Astrocyte of the spinal cord (primary cell): ENCODE measurements around the gene ZNF189.

ENCODE experiments used
- DNase-seq: peaks from one replicate; pipeline ENCODE4 v3.0.0; 2011; ENCODE audit warnings: low read depth, low spot score
- H3K4me3 ChIP-seq: 2 replicates; pipeline ENCODE4 v1.5.1; 2011; ENCODE audit warnings: low read depth, mild to moderate bottlenecking, low read length, moderate library complexity
- in situ Hi-C: cut with HindIII; loops from 2 replicates; pipeline ENCODE4 v1.10.0; 2017; ENCODE audit warnings: low sequenced_read_pairs
- TF ChIP-seq, protein P1 (sequence below): IDR thresholded peaks from 2 replicates; pipeline ENCODE4 v1.5.1; 2012; ENCODE audit warnings: low read depth, mild to moderate bottlenecking, low read length, inconsistent platforms

The ZNF189 gene

DNA sequence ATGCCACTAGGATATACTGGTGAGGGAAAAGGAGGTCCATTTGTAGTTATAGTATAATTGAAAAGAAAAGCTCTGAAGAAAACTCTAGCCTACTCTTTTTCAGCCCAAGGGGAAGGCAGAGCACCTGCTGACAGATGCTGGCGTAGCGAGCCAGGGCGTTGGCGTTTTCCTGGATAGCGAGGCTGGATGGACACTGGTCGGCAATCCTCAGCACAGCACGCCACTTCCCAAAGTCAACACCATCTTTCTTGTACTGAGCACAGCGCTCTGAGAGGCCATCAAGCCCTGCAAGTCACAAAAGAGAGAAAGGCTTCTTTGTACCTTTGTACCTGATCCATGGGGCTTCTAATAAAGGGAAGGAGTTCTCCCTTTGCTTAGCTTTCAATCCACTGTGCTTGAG, 28.7 kb downstream of the ZNF189 start:
- in situ Hi-C loops = no loop called here
- TF ChIP-seq, protein P1, sequence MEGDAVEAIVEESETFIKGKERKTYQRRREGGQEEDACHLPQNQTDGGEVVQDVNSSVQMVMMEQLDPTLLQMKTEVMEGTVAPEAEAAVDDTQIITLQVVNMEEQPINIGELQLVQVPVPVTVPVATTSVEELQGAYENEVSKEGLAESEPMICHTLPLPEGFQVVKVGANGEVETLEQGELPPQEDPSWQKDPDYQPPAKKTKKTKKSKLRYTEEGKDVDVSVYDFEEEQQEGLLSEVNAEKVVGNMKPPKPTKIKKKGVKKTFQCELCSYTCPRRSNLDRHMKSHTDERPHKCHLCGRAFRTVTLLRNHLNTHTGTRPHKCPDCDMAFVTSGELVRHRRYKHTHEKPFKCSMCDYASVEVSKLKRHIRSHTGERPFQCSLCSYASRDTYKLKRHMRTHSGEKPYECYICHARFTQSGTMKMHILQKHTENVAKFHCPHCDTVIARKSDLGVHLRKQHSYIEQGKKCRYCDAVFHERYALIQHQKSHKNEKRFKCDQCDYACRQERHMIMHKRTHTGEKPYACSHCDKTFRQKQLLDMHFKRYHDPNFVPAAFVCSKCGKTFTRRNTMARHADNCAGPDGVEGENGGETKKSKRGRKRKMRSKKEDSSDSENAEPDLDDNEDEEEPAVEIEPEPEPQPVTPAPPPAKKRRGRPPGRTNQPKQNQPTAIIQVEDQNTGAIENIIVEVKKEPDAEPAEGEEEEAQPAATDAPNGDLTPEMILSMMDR = no peak

DNA sequence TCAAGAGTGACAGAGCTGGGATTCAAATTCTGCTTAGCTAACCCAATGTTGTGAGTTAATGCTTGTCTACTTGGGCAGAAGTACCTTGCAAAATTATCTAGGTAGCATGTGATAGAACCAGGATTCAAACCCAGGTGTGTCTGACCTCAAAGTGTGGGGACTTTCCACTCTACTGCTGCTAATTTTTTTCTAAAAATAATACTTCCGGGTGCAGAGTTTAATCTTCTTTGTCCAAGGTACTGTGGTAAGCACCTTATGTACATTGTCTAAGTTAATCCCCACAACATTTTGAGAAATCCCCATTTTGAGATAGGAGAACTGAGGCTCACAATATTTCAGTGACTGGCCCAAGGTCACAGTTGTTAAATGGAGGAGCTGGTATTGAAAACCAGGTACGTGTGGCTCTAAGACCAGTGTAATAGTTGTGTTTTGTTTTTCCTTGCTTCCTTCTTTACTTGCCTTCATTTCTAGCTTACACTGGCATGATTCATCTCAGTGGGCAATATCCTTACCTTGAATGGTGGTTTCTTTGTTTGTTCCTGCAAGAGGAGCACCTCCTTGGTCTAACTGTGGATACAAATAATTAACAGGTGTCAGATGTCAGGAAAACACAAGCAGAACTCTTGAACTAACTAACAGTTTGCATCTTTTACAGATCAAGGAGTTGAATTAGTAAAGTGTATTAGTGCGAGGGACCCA, 29.5 kb downstream of the ZNF189 start:
- H3K4me3 ChIP-seq = no peak overlapping the region
- TF ChIP-seq, protein P1 = no peak
- DNase-seq = no peak
- in situ Hi-C loops = no loop called here

More for the DNA sequence above, 28.7 kb downstream of the ZNF189 start:
- no peak for DNase-seq
- no peak overlapping the region for H3K4me3 ChIP-seq

DNA sequence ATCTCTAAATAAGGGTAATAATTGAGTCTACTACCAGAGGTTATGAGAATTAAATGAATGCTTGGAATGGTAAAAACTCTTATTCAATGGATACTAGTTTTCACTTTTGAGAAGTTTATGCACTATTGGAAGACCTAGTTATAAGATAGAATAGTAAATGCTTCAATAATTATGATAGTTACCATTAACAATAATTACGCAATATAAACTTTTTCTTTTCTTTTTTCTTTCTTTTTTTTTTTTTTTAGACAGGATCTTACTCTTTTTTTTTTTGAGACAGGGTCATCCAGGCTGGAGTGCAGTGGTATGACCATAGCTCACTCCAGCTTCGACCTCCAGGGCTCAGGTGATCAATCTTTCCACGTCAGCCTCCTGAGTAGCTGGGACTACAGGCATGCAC, 30.3 kb downstream of the ZNF189 start:
- in situ Hi-C loops = no loop called here
- TF ChIP-seq, protein P1 = no peak
- no peak for DNase-seq
- no peak overlapping the region for H3K4me3 ChIP-seq

DNA sequence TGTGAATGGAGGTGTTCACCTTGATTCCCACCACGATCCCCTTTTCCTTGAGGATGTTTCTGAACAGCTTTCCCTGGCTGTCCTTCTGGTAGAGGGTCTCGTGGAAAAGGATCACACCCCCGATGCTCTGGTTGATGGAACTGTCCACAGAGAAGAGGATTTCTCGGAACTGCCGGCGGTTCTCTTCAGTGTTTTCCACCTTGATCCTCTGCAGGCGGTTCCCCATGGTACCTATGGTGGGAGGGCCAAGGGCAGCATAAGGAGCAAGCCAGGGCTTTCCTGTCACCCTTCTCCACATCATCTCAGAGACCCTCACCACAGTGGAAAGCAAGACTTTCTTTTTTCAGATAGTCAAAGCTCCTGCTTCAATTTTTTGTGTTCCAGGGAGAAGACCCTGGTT, 31.1 kb downstream of the ZNF189 start:
- in situ Hi-C loops = no loop called here
- TF ChIP-seq, protein P1 = no peak
- no peak for DNase-seq
- no peak overlapping the region for H3K4me3 ChIP-seq

DNA sequence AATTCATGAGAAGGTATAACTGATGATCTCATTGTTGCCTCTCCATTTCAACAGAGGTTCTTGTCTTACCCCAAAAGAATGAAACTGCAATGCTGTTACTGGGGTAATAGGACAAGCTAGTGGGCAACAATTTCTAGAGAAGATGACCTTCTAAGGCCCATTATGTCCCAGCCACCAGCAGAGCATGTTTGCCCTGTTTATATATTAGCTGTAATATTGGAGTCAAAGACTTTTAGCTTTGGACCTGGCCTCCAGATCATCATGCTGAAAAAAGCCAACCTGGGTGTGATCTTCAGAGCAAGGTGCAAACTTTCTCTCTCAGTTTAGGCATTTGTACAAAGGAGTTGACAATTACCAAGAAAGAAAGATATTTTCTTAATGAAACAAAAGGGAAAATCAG, 33.5 kb downstream of the ZNF189 start:
- in situ Hi-C loops = no loop called here
- TF ChIP-seq, protein P1 = no peak
- no peak for DNase-seq

DNA sequence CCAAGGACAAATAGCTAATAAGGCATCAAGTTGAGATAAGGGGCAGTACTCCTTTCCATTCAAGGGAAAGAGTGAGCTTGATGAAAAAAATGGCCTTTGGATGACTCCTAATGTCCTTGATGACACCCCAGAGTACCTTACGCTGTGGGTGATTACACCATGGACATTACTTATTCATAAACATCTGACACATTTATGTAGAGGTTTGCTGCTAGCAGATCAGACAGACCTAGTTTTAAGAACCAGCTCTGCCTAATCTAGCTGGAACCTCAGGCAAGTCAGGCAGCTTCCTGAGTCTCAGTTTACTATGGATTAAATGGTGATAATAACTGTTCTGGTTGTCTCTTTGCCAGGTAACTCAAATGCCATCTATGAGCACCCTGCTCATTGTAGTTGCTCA, 34.1 kb downstream of the ZNF189 start:
- H3K4me3 ChIP-seq = no peak overlapping the region
- no peak for DNase-seq
- in situ Hi-C loops = no loop called here
- TF ChIP-seq, protein P1 = no peak

More for the DNA sequence above, 33.5 kb downstream of the ZNF189 start:
- no peak overlapping the region for H3K4me3 ChIP-seq
